HT-29 (cell line): ENCODE results near the gene MIPOL1. TPM values are rescaled to one million over a fixed set of nuclear protein-coding genes. Genes with fewer than 3 reads are reported as not detected.
"Not testable (repeated sequence)": the region's sequence is repeated elsewhere in the genome, so short reads cannot be mapped to it uniquely, and the experiment has no call there.

ENCODE experiments used
- DNase-seq: peaks from one replicate; pipeline ENCODE4 v3.0.0-alpha.2; 2015; ENCODE audit warnings: low spot score
- total RNA-seq: library from RNA; depleted of rRNA; stranded (reverse); fragments of >200 nt; shearing (Covaris generic); gene quantifications from 2 replicates; pipeline ENCODE4 v1.2.3, GENCODE V29; 2014

MIPOL1 gene
- total RNA-seq, 1 experiment from 2014 or later = 0.51 TPM

DNA sequence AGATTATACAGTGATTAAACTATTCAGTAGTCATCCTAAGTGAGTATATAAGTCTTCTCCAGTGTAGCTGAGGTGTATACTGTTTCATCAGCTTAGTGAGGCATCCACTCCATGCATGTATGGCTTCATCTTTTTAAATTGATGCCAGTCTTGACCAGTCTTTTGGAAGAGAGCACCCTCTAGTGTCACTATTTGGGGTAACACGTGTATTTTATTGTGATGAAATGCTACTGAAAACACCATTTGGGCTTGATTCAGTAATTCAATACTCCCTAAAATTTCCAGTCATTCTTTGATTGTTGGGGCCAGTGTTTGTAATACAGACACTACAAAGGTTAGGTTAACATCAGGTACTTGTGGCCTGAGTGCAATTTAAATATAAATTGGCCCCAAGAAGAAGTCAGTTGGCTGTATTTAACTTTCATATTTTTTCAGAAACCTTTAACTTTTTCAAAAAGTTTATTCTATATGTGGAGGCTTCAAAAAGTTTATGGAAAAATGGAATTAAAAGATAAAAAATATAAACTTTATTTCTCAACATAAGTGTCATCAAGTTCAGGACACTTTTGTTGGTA is 35.3 kb downstream of the MIPOL1 start:
- DNase-seq = peak; percentile 68

GRCh38 chr14:37234222-37234621 is 36.5 kb downstream of the MIPOL1 start:
- DNase-seq = no peak

DNA sequence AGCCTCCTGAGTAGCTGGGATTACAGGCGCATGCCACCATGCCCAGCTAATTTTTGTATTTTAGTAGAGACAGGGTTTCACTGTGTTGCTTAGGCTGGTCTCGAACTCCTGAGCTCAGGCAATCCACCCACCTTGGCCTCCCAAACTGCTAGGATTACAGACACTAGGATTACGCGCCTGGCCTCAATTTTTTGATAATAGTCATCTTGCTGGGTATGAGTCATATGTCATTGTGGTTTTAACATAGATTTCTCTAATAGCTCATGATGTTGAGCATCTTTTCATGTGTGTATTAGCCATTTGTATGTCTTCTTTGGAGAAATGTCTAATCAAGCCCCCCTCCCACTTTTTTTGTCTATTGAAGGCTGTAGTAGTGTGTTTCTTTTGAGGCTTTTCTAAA is 38.3 kb downstream of the MIPOL1 start:
- DNase-seq = not testable (repeated sequence)

GRCh38 chr14:37237094-37237493 is 39.4 kb downstream of the MIPOL1 start:
- no peak for DNase-seq

GRCh38 chr14:37237735-37238200 is 40.0 kb downstream of the MIPOL1 start:
- no peak for DNase-seq

DNA sequence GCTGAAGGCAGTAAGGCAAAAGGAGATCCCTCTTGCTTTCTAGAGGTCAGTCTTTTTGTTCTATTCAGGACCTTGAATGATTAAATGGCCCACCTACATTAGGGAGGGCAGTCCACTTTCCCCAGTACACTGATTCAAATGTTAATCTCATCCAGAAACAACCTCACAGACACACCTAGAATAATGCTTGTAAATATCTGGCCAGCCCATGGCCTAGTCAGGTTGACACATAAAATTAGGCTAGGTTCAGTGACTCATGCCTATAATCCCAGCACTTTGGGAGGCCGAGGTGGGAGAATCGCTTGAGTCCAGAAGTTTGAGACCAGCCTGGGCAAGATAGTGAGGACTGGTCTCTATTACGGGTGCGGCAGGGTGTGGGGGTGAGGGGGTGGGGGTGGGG is 43.5 kb downstream of the MIPOL1 start:
- DNase-seq = no peak

DNA sequence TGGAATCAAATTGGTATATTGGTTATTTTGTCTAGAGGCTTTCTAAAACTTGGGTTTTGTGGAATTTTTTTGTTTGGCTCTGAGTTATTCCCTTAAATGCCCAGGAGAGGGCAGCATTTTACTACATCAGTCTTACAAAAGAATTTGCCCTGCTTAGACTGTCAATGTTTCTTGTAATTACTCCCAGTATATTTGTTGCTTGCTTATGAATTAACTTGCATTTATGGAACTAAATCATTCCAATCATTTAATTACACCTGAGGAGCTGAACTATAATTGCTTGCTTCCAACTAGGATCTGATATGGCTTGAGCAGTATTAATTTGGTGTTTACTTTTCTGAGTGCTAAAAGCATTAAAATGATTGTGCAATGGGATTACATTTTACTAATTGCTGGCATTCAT is 48.7 kb downstream of the MIPOL1 start:
- peak; percentile 67 for DNase-seq

GRCh38 chr14:37247791-37248461 is 50.2 kb downstream of the MIPOL1 start:
- DNase-seq = peak; percentile 28

DNA sequence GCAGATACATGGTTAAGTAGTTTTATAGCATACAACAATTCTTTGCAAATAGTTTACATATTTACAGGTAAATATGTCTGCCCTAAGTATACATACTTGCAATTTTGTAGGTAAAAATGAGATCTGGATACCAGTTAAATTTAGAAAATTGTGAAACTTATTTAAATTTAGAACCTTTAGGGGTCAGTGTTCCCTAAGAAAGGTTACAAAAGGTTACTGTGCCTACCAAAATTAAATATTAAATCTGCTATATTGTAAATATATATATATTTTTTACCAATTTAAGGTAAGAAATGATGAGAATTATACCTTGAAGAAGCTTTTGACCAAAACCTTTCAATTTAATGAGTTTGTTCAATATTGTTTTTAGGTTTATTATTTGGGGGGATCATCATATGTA is 54.0 kb downstream of the MIPOL1 start:
- DNase-seq = peak; percentile 40

DNA sequence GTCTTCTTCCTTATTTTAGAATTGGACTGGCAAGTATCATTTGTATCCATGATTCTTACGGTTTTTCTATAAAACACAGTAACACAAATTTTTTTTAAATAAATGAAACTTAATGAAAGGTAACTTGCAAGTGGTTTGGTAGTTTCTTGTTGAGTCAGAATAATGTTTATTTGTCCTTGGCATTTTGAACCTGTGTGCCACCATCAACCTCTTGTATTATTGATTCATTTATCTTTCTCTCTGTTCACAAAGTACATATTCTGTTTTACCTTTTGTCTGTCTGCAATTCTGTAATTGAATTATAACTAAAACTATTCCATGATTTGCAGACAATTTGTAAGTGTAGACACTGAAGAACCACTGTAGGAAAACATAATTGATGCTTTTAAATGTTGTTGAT is 54.7 kb downstream of the MIPOL1 start:
- peak; percentile 44 for DNase-seq

GRCh38 chr14:37253905-37254304 is 56.2 kb downstream of the MIPOL1 start:
- DNase-seq = peak; percentile 63

- DNase-seq = peak; percentile 19
These were observed 56.7 kb downstream of the MIPOL1 start for GRCh38 chr14:37254411-37254947.

- no peak for DNase-seq
These were observed 59.8 kb downstream of the MIPOL1 start for GRCh38 chr14:37257501-37258070.

GRCh38 chr14:37262649-37263048 is 64.9 kb downstream of the MIPOL1 start:
- DNase-seq = no peak

- no peak for DNase-seq
These were observed 66.0 kb downstream of the MIPOL1 start for GRCh38 chr14:37263656-37264236.

DNA sequence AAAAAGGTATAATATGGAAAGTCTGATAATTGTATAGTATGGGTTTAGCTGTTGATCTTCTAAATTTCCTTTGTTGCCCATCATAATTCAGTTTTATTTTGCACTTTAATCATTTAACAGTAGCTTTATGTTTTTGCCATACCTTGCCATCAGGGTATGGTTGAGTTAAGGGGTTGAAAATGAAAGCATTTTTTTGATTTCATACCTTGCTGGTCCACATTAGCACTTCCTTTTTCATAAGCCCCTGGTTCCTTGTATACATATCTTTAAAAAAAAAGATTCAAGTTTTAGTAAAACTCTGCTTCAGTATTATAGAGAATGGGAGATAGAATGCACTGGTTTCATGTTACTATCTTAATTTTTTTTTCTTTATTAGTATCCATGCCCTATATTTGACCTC is 71.1 kb downstream of the MIPOL1 start:
- DNase-seq = no peak

DNA sequence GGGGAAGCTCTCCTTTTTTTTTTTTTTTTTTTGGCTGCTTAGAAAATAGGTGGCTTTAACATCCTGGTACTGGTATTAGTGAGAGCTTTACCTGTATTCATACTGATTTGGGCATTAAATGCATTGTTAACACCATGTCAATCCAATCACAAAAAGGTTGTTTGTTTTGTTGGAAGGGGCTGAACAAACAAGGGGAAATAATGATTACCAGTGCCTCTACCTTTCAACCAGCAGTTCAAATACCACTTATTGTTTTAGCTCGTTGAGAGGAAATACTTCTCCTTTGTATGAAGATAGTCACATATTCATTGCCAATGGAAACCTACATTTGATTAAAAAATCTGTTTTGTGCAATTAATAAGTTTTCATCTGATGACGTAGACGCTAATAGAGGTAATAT is 72.9 kb downstream of the MIPOL1 start:
- no peak for DNase-seq

DNA sequence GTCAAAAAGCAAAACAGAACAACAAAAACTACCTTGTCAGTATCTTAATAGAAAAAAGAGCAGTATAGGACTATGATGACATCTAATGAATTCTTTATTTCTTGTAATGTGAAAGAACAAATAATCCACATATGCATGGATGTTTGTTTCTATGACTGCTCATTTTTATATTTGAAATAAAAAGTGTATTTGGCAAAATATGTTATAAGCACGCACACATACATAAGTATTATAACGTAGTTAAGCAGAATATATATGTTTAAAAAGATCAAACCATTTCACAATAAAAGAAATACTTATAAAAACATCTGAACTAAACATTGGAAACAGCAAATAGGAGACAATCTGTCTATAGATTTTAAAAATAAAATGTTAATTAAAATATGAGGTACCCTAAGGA is 74.8 kb downstream of the MIPOL1 start:
- no peak for DNase-seq

- DNase-seq = no peak
These were observed 76.9 kb downstream of the MIPOL1 start for GRCh38 chr14:37274652-37275051.

DNA sequence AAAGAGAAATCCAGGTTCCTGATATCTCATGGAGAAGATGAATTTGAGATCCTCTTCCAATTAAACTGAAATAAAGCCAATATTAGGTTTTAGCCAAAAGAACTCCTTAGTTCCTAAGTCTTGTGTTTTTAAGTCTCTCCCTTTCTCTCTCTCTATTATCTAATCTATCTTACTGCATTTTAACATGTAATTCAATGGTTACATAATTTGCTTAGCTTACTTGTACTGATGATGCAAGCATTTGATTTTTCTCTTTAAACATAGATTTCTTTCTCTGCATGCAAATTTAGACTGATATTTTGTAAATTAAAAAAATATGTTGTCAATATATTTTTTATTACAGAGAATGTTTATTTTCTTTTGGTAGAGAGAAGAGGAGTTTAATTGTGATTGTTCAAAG is 78.2 kb downstream of the MIPOL1 start:
- DNase-seq = no peak

- no peak for DNase-seq
These were observed 81.2 kb downstream of the MIPOL1 start for GRCh38 chr14:37278636-37279538.
